ENCODE results near the gene OR56A1.

The OR56A1 gene

DNA sequence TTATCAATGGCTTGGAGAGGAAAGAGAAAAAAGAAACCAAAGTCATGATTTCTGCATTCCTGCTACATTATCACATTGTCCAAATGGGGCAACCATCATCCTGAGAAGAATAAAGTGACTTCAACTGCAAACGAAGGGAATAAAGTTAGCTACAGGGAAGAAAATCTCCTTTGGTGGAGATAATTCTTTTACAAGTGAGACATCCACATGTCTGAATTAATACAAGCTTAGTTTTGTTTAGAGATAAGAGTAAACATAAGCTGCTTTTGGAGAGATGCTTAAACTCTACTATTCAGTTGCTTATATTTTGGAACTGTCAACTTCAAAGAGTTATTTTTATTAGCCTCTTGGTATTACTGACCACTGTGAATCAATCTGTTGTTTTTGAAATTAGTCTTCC is 43.7 kb downstream of the OR56A1 start, which contains the start of gene OR52L1:
Gene OR52L1, minus strand, starts transcription at position 101 of the 400 bp plus-strand sequence. Its CDS starts 55 bp downstream, at position 46.
- DNase-seq, result no peak

DNA sequence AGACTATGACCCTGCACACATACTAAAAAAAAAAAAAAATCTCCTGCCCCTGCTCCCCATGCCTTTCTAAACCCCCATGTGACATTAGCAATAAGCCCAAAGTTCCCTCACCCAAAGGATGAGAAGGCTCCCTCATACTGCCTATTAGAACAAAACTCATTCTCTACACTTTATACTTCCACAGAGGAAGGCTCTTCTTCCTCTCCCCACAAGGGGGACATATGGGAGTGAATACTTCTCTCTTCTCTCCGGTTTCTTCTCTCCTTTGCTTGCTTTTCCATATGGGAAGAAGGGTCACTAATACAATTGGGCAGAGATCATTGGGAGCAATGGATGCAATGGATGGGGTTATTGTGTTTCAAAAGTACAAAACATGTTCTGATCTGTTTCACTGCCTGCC is 47.1 kb downstream of the OR56A1 start:
- DNase-seq, result no peak

DNA sequence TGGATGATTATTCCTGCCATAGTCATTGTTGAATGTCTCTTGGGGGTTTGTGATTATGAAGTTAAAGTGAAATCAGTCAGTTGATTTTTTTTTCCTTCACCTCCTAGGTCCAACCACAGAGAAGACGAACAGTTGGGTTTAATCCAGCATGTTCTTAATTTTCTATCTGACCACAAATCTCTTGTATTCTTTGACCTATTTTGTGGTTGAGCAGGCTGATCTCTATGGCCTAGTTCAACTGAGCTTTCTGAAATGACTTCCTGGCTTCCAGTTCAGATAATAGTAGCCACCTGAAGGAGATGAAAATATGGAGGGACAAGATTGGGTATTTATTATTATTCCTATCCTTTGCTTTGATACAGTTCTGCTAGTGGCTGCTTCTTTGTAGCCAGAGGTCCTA is 57.0 kb downstream of the OR56A1 start:
- DNase-seq, result no peak

All from NCI-H1694 treated with DMSO at 0.1 percent for 48 hours (cell line).